HTR-8/SVneo (cell line): ENCODE results near the gene SHC4.

Experiments
- DNase-seq: peaks from one replicate; pipeline ENCODE4 v3.0.0; 2011; ENCODE audit warnings: low spot score, mixed read lengths; ENCODE audit not compliant: insufficient read length
- FAIRE-seq: peaks from 2 replicates; lab custom pipeline; 2011; peaks lifted over from hg19 to GRCh38; lab: Jason Lieb, UNC

SHC4 gene

GRCh38 chr15:48781017-48781416 is 182.7 kb downstream of the SHC4 start:
- DNase-seq, result no peak
- FAIRE-seq, result no peak

GRCh38 chr15:48778331-48778730 is 185.4 kb downstream of the SHC4 start:
- FAIRE-seq, result no peak

GRCh38 chr15:48777645-48778330 is 185.9 kb downstream of the SHC4 start:
- DNase-seq, result no peak
- no peak for FAIRE-seq

More at GRCh38 chr15:48778331-48778730, 185.4 kb downstream of the SHC4 start:
- no peak for DNase-seq

GRCh38 chr15:48775546-48775945 is 188.2 kb downstream of the SHC4 start:
- FAIRE-seq, result no peak
- DNase-seq, result no peak

GRCh38 chr15:48774484-48774883 is 189.2 kb downstream of the SHC4 start:
- no peak for FAIRE-seq
- no peak for DNase-seq
